PC-9 (cell line): ENCODE results near the gene HELZ.

Experiments
- EZH2 ChIP-seq: fragments of 200-600 bp; sonication (generic); IDR thresholded peaks from 2 replicates; pipeline ENCODE4 v1.8.0; 2017; ENCODE audit warnings: antibody characterized with exemption, low read depth
- TF ChIP-seq, protein P1 (sequence below): fragments of 200-600 bp; sonication (generic); conservative IDR thresholded peaks from 2 replicates; pipeline ENCODE4 v1.6.1; 2017; ENCODE audit warnings: mixed run types, antibody characterized with exemption, mild to moderate bottlenecking, moderate library complexity

DNA sequence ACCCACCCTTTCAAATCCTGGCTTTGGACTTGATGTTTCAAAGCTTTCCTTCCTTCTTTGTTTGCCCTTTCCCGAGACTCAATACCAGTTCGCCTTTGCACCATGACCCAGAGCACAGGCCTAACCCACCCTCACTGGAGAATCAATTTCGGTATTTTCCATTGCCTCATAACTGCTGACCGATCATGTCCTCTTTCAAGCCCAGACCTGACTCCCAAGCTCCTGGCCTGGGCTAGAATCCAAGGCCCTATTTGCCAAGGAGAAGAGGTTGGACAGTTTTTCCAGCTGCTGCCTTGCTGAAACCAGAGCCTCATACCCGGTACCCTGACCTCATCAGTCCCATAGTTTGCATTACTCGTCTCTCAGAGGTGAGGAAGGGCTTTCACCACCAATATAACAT is 35.3 kb upstream of the HELZ start:
- TF ChIP-seq, protein P1, sequence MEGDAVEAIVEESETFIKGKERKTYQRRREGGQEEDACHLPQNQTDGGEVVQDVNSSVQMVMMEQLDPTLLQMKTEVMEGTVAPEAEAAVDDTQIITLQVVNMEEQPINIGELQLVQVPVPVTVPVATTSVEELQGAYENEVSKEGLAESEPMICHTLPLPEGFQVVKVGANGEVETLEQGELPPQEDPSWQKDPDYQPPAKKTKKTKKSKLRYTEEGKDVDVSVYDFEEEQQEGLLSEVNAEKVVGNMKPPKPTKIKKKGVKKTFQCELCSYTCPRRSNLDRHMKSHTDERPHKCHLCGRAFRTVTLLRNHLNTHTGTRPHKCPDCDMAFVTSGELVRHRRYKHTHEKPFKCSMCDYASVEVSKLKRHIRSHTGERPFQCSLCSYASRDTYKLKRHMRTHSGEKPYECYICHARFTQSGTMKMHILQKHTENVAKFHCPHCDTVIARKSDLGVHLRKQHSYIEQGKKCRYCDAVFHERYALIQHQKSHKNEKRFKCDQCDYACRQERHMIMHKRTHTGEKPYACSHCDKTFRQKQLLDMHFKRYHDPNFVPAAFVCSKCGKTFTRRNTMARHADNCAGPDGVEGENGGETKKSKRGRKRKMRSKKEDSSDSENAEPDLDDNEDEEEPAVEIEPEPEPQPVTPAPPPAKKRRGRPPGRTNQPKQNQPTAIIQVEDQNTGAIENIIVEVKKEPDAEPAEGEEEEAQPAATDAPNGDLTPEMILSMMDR, result no peak
- no peak for TF ChIP-seq EZH2
